Adrenal gland (tissue), 5 donors: Measurements from ENCODE around the gene CYP17A1.

Experiments used
- CTCF ChIP-seq, 6 experiments: fragments of 450-650 bp in 4 of 6; fragments of 200-600 bp in 2 of 6; sonication (generic) in 1 of 6; IDR thresholded peaks; 1 replicate in 5 of 6; 2 replicates in 1 of 6; pipeline versions ENCODE4 v1.5.1 to v1.8.0; 2016 to 2021; ENCODE audit warnings: antibody characterized with exemption in 6 of 6, mild to moderate bottlenecking in 2 of 6, moderate library complexity in 1 of 6
- POLR2A ChIP-seq, 2 donors: fragments of 450-650 bp; IDR thresholded peaks; one replicate each; pipeline ENCODE4 v1.6.1; 2017; ENCODE audit warnings: antibody characterized with exemption in 2 of 2, mild to moderate bottlenecking in 2 of 2, moderate library complexity in 1 of 2
- donor health status: DM: no; HTN: no; CAD: no.

GRCh38 chr10:102813734-102814452, 23.3 kb downstream of the CYP17A1 start:
- no peak for TF ChIP-seq CTCF (IDR thresholded peaks at IDR 0.05)
- TF ChIP-seq POLR2A (IDR thresholded peaks at IDR 0.05) = no peak
